ENCODE measurements around the gene CPHXL2.

CPHXL2 gene

GRCh38 chr16:75701361-75701760, 24.6 kb upstream of the CPHXL2 start, which contains the start of gene DUXB:
Gene DUXB, minus strand, starts transcription at chr16:75701461. Its CDS starts 43 bp downstream, at chr16:75701418.
- H3K4me3 ChIP-seq (ENCODE audit: low read length): no peak within 1 kb of the TSS
- no peak for TF ChIP-seq CTCF (conservative IDR thresholded peaks at IDR 0.05; ENCODE audit: low read depth, low read length)
- no peak for DNase-seq (ENCODE audit: low read depth)

GRCh38 chr16:75697571-75697970, 20.8 kb upstream of the CPHXL2 start:
- no peak for DNase-seq (ENCODE audit: low read depth)
- TF ChIP-seq CTCF (conservative IDR thresholded peaks at IDR 0.05; ENCODE audit: low read depth, low read length): no peak
- no peak overlapping the region for H3K4me3 ChIP-seq (ENCODE audit: low read length)

- H3K4me3 ChIP-seq (ENCODE audit: low read length): no peak overlapping the region
- no peak for TF ChIP-seq CTCF (conservative IDR thresholded peaks at IDR 0.05; ENCODE audit: low read depth, low read length)
- DNase-seq (ENCODE audit: low read depth): no peak
Measured at GRCh38 chr16:75695708-75696107, 18.9 kb upstream of the CPHXL2 start.

GRCh38 chr16:75687361-75687760, 10.6 kb upstream of the CPHXL2 start:
- H3K4me3 ChIP-seq (ENCODE audit: low read length): no peak overlapping the region
- no peak for TF ChIP-seq CTCF (conservative IDR thresholded peaks at IDR 0.05; ENCODE audit: low read depth, low read length)
- no peak for DNase-seq (ENCODE audit: low read depth)

- DNase-seq (ENCODE audit: low read depth): no peak
- H3K4me3 ChIP-seq (ENCODE audit: low read length): no peak overlapping the region
- no peak for TF ChIP-seq CTCF (conservative IDR thresholded peaks at IDR 0.05; ENCODE audit: low read depth, low read length)
Measured at GRCh38 chr16:75682308-75682707, 5.5 kb upstream of the CPHXL2 start.

- TF ChIP-seq CTCF (conservative IDR thresholded peaks at IDR 0.05; ENCODE audit: low read depth, low read length): no peak
- no peak overlapping the region for H3K4me3 ChIP-seq (ENCODE audit: low read length)
- no peak for DNase-seq (ENCODE audit: low read depth)
Measured at GRCh38 chr16:75679366-75679765, 2.6 kb upstream of the CPHXL2 start.

- H3K4me3 ChIP-seq (ENCODE audit: low read length): no peak overlapping the region
- TF ChIP-seq CTCF (conservative IDR thresholded peaks at IDR 0.05; ENCODE audit: low read depth, low read length): no peak
- DNase-seq (ENCODE audit: low read depth): no peak
Measured at GRCh38 chr16:75667503-75667902, 9.3 kb downstream of the CPHXL2 start.
